NCI-H2196 treated with DMSO at 0.1 percent for 48 hours (cell line): ENCODE measurements around the gene CDC42BPB.

Experiments
- DNase-seq: peaks from one replicate; lab custom pipeline; 2025; ENCODE audit not compliant: unreplicated experiment; lab: John Stamatoyannopoulos, UW

Gene CDC42BPB

GRCh38 chr14:103019236-103019635, 38.1 kb downstream of the CDC42BPB start:
- no peak for DNase-seq

GRCh38 chr14:103016594-103016993, 40.8 kb downstream of the CDC42BPB start:
- no peak for DNase-seq

GRCh38 chr14:103016071-103016470, 41.3 kb downstream of the CDC42BPB start:
- no peak for DNase-seq

DNA sequence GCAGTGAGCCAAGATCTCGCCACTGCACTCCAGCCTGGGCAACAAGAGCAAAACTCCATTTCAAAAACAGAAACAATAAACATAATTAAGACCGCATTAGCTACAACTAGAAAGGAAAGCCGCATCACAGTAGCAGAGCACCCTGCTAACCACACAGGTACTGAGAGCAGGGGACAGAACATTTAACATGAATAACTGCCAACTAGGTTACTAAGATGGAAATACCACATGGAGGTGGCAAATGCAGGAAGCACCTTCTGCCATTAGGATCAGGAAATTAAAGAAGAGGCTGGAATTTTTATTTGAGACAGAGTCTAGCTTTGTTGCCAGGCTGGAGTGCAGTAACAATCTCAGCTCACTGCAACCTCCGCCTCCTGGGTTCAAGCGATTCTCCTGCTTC, 41.9 kb downstream of the CDC42BPB start:
- DNase-seq: no peak

GRCh38 chr14:103014466-103015228, 42.7 kb downstream of the CDC42BPB start:
- no peak for DNase-seq

- DNase-seq: no peak
Measured at GRCh38 chr14:103013028-103013427, 44.3 kb downstream of the CDC42BPB start.

- DNase-seq: no peak
Measured at GRCh38 chr14:103009559-103009958, 47.8 kb downstream of the CDC42BPB start.

- DNase-seq: no peak
Measured at GRCh38 chr14:103008768-103009357, 48.5 kb downstream of the CDC42BPB start.

DNA sequence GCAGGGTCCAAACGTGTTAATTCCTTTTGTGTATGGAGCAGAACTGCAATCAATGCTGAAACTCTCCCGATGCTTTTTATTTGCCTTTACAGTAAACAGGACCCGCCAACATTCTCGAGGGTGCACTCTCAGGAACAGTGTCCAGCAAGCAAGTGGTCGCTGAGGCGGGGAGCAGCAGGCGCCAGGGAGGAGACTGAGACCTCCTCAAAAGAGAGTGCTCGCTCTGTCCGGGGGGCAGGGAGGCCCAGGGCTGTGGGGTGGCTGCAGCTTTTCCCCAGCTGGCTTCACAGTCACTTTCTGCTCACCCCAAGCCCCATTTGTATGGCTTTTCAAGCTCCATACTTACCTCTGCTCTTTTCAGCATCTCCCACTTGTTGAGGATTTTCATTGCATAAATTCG, 49.2 kb downstream of the CDC42BPB start:
- no peak for DNase-seq

- no peak for DNase-seq
Measured at GRCh38 chr14:103007555-103007954, 49.8 kb downstream of the CDC42BPB start.

GRCh38 chr14:103006991-103007520, 50.3 kb downstream of the CDC42BPB start:
- DNase-seq: no peak

GRCh38 chr14:103006106-103006505, 51.2 kb downstream of the CDC42BPB start:
- no peak for DNase-seq

DNA sequence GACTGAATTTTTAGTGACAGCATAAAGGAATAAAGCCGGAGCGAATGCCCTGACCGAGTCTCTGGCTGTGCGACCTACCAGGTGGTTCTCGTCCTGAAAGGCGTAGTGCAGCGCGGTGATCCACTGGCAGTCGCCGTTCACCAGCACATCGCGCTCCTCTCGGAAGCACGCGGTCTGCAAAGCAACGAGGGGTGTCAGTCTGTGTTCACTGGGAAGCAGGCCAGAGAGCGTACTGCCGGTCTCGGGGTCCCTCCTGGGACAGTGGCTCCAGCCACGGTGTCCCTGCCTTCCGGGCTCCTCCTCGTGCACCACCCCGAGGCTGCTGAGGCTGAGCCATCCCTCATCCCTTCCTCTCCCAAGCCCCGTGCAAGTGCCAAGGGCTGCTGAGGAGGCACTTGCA, 53.5 kb downstream of the CDC42BPB start:
- DNase-seq: no peak

GRCh38 chr14:103003351-103003615, 54.1 kb downstream of the CDC42BPB start:
- DNase-seq: no peak

DNA sequence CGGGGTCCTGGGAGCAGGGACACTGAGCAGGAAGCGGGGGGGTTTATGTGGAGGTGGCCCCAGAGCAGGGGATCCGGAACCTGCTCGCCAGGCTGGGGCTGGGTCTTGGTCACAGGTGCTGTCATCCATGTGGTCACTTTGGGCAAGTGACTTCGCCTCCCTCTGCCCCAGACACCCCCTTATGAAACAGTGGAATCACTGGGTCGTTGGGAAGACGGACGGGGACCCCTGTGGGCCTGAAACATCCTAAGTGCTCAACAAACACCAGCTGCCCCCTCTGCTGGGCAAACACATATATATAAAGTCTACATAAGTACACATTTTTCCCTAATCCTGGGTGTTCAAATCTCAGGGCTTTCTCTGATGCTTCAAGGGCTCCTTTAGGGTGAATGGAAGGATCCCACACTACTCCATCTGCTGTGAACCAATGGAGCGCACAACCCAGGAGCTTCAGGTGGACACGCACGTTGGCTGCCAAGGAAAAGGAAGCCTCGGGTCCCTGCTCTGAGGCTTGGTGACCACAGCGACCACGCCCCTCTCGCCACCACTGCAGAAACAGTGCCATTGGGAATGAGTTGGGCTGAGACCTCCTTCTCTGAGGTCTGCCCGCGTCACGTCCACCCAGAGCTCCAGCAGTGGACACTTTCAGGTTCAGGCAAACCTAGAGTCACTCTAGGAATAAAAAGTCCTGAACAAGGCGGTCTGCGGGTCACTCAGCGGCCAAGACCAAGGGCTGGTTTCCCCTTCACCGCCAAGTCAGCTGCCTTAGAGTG, 54.6 kb downstream of the CDC42BPB start:
- DNase-seq: no peak

- DNase-seq: no peak
Measured at GRCh38 chr14:103001651-103002396, 55.5 kb downstream of the CDC42BPB start.

GRCh38 chr14:103001226-103001625, 56.1 kb downstream of the CDC42BPB start:
- no peak for DNase-seq

DNA sequence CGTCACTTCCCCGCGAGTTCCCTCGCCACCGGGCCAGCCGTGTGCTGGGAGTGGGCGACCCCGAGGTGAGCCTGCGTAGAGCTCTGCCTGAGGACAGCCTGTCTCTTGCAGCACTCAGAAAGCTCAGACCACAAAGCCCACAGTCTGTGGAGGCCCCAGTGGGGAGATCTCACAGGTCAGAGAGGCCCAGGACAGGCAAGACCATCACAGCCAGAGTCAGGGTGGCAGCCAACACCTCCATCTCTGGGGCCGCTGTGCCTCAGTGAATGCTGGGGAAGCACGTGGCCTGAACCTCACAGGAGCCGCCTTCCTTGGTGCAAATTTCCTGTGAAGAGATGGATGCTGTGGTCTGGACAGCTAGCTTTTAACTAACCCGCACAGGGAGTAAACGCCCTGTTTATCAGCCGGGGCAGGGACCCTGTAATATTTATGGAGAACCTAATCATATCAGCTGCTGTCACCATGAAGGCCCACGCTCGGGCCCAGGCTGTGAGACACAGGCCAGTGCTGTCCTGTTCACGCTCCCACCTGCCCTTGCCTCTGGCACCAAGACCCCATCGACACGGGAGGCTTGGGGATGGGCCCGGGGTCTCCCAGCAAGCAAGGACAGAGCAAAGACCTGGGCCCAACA, 56.9 kb downstream of the CDC42BPB start:
- no peak for DNase-seq

DNA sequence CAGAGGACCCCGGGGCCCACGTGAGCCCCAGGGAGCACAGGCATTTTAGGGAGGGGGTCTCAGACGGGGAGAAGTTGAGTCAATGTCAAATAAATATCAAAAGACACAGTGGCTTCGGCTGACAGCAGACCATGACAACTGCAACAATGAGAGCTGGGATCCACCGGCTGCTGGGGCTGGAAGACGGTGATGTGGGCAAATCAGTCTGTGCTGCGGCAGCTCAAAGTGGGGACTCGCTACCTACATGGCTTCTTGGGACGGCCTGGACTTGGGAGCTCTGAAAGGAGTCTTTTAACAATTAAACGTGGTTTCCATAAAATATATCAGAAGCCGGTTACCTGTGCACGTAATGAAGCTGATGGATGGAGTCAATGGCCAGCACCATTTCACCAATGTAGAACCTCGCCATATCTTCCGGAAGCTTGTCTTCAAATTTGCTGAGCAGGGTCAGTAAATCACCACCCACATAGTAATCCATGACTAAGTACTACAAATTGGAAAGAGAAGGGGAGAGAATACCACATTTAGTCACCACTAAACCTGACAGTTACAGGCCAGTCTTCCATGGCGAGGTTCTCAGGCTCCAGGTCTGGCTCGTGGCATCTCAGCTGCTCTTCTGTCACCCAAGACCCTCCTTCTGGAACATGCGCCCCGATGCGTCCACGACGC, 58.0 kb downstream of the CDC42BPB start:
- no peak for DNase-seq

- no peak for DNase-seq
Measured at GRCh38 chr14:102998393-102998792, 59.0 kb downstream of the CDC42BPB start.
